Measurements from ENCODE around the gene FUT6. TPM values are rescaled to one million over a fixed set of nuclear protein-coding genes. Genes with fewer than 3 reads are reported as not detected.
A peak's percentile ranks its signal among the peaks of the same experiment; 100 is the strongest.
"Not testable (repeated sequence)": the region's sequence is repeated elsewhere in the genome, so short reads cannot be mapped to it uniquely, and the experiment has no call there.

The FUT6 gene
- total RNA-seq, 1 donor from 2014 or later: not detected

- intact Hi-C loops (cut with DNase I): loop anchor here (5.0 kb wide), 2 partner anchors 70 to 110 kb away; partner anchors contain the start of genes CATSPERD, HSD11B1L, LONP1 and MICOS13
- DNase-seq (ENCODE audit: low spot score): no peak
Observed at GRCh38 chr19:5792224-5792623, 47.3 kb downstream of the FUT6 start.

- intact Hi-C loops (cut with DNase I): loop anchor here (5.0 kb wide), 2 partner anchors 69 to 109 kb away; partner anchors contain the start of genes CATSPERD, HSD11B1L, LONP1 and MICOS13
- peak; percentile 98 for DNase-seq (ENCODE audit: low spot score)
Observed at GRCh38 chr19:5790559-5791520, 48.7 kb downstream of the FUT6 start, which contains the start of gene DUS3L. Gene DUS3L (minus strand): TSS chr19:5791163. CDS start chr19:5791141, 22 bp downstream.

- intact Hi-C loops (cut with DNase I): loop anchor here (5.0 kb wide), 2 partner anchors 68 to 108 kb away; partner anchors contain the start of genes CATSPERD, HSD11B1L, LONP1 and MICOS13
- DNase-seq (ENCODE audit: low spot score): no peak
Observed at GRCh38 chr19:5789886-5790558, 49.5 kb downstream of the FUT6 start.

- no peak for DNase-seq (ENCODE audit: low spot score)
- intact Hi-C loops (cut with DNase I): no loop called here
Observed at GRCh38 chr19:5789351-5789761, 50.1 kb downstream of the FUT6 start.

DNA sequence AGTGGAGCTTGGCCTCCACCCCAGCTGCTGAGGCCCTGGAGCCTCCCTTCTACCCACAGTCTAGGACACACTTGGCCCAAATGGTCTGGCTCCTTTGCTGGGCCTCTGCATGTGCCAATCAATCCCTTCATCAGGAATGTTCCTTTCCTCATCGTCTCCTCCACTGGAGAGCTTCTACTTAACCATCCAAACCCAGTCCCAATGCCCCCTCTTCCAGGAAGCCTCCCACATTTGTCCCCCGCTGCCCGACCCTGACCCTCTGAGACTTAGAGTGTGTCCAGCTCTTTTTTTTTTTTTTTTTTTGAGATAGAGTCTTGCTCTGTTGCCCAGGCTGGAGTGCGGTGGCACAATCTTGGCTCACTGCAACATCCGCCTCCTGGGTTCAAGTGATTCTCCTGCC lies 51.1 kb downstream of the FUT6 start:
- intact Hi-C loops (cut with DNase I): no loop called here
- no peak for DNase-seq (ENCODE audit: low spot score)

DNA sequence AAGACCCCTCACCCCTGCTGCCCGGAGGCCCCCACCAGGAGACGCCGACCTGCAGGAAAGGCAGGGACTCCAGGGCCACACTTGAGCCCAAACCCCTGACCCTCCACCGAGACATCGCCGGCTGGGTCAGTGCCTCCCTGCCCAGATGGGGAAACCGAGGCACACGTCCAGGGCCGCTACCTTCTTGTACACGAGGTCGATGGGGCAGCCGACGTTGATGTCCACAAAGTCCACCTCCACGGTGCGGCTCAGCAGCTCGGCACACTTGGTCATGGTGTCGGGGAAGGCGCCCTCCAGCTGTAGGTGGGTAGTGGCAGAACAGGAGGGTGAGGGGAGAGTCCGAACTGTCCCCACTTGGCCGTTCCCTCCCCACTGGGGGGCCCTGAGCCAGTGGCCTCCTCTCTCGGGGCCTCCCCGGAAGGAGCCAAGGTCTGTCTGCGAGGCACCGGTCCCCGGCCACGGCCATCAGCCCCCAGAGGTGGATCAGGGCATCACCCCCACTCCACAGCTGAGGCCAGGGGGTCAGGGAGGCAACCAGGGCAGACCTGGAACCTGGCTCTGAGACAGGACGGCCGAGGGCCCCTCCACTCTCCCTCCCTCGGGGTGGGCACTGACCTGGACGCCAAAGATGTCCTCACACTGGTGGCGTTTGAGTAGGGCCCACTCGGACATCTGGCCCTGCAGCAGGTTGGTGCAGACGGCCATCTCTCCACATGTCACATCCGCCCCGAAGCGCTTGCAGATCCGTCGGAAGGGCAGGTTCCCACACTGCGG lies 51.9 kb downstream of the FUT6 start:
- intact Hi-C loops (cut with DNase I): no loop called here
- no peak for DNase-seq (ENCODE audit: low spot score)

DNA sequence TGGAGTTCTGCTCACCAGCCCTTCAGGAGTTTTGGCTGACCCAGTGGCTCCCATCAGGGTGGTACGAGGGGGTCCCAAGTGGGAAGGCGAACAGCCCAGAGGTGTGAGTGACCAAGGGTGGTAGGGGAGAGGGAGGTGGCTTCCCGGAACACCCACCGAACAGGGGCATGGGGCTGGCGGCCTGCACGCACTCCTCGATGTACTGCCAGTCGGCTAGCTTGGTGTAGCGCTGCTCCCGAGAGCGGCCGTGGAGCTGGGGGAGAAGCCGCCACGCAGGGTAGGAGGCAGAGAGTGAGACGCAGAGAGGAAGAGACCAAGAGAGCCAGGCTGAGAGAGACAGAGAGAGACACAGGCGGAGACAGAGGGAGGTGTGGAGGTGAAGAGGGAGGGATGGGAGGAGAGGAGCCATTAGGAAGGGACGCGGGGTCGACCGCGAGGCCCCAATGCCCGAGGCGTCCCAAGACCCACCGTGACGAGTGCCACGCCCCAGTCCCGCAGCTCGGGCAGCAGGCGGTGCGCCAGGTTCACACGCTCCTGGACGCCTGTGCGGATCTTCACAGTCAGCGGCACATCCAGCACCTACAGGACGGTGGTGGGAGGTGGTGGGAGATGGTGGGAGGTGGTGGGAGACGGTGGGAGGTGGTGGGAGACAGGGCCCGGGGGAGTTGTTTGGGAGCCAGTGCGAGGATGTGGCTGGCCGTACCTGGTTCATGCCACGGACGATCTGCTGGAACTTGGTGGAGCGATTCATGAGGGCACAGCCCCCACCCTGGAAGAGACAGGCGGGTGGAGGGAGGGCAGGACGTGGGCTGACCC lies 52.7 kb downstream of the FUT6 start:
- intact Hi-C loops (cut with DNase I): no loop called here
- no peak for DNase-seq (ENCODE audit: low spot score)

- intact Hi-C loops (cut with DNase I): no loop called here
- DNase-seq (ENCODE audit: low spot score): no peak
Observed at GRCh38 chr19:5785423-5785822, 54.1 kb downstream of the FUT6 start.

DNA sequence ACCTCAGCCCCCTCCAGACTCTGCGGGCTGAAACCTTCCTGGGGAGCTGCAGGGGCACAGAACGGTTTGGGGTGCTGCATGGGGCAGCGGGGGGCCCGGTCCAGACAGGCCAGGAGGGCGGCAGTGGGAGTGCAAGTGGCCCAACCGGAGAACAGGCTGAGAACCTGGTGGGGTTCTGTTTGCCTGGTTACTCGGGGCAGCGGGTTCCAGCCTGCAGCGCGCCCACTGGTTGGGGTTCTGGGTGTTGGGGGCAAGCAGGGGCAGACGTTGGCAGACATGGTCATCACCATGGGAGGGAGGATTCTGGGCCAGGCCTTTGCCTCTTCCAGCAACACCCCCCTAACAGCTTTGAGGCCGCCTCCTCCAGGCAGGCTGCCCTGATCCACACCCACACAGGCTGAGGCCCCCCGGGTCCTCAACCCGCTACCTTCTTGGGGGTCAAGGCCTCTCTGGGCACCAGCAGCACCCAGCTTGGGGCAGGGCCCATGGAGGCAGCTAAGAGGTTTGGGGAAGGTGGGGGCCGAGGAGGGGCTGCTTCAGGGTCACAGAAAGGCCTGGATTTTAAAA lies 54.8 kb downstream of the FUT6 start, which contains the start of gene PRR22:
Gene PRR22 (minus strand): TSS at position 166 of the 567 bp plus-strand sequence. CDS start 86 bp downstream, at position 80.
- intact Hi-C loops (cut with DNase I): no loop called here

GRCh38 chr19:5782945-5783919 lies 56.3 kb downstream of the FUT6 start:
- intact Hi-C loops (cut with DNase I): no loop called here

More for the DNA sequence above, 54.8 kb downstream of the FUT6 start, which contains the start of gene PRR22:
- DNase-seq (ENCODE audit: low spot score): no peak

GRCh38 chr19:5782322-5782721 lies 57.2 kb downstream of the FUT6 start:
- intact Hi-C loops (cut with DNase I): no loop called here
- DNase-seq (ENCODE audit: low spot score): no peak

More at GRCh38 chr19:5782945-5783919, 56.3 kb downstream of the FUT6 start:
- DNase-seq (ENCODE audit: low spot score): no peak

- intact Hi-C loops (cut with DNase I); DNase-seq (ENCODE audit: low spot score): not testable (repeated sequence)
Observed at GRCh38 chr19:5780916-5781315, 58.6 kb downstream of the FUT6 start.

Other genes starting within 250 kb of the FUT6 start
- gene SAFB2, start 216.9 kb downstream of the FUT6 start, total RNA-seq: 48.6 TPM
- 67.4 TPM for gene SAFB, start 216.6 kb downstream of the FUT6 start, total RNA-seq
- gene MICOS13, start 159.2 kb downstream of the FUT6 start, total RNA-seq: 143 TPM
- gene HSD11B1L, start 158.7 kb downstream of the FUT6 start, total RNA-seq: 4.3 TPM
- gene RPL36, start 149.4 kb downstream of the FUT6 start, total RNA-seq: 337 TPM
- 70.8 TPM for gene LONP1, start 119.6 kb downstream of the FUT6 start, total RNA-seq
- gene CATSPERD, start 119.1 kb downstream of the FUT6 start, total RNA-seq: not detected
- 1.3 TPM for gene PRR22, start 55.0 kb downstream of the FUT6 start, total RNA-seq
- gene DUS3L, start 48.5 kb downstream of the FUT6 start, total RNA-seq: 21.6 TPM
- gene NRTN, start 34.6 kb downstream of the FUT6 start, total RNA-seq: 23.6 TPM
- gene FUT3, start 11.7 kb upstream of the FUT6 start, total RNA-seq: not detected
- gene FUT5, start 30.8 kb upstream of the FUT6 start, total RNA-seq: not detected
- 414 TPM for gene NDUFA11, start 64.1 kb upstream of the FUT6 start, total RNA-seq
- 2.4 TPM for gene VMAC, start 65.2 kb upstream of the FUT6 start, total RNA-seq
- 2.7 TPM for gene CAPS, start 74.6 kb upstream of the FUT6 start, total RNA-seq
- gene RANBP3, start 138.4 kb upstream of the FUT6 start, total RNA-seq: 49.0 TPM

All from cardiac septum (tissue), 1 donor.